KBM-7 (cell line): Measurements from ENCODE around the gene ROBO1.
A peak's percentile ranks its signal among the peaks of the same experiment; 100 is the strongest.
"Not testable (repeated sequence)": the region's sequence is repeated elsewhere in the genome, so short reads cannot be mapped to it uniquely, and the experiment has no call there.

Source experiments
- DNase-seq: peaks from one replicate; pipeline ENCODE4 v3.0.0-alpha.2; 2015
- in situ Hi-C: fragments of 300-500 bp; cut with MboI; formaldehyde crosslinking; loops from 2 replicates; pipeline ENCODE4 v1.14.3; 2020; ENCODE audit warnings: low sequenced_read_pairs, low pct_unique_long_range_greater_than_20kb, mixed read lengths

ROBO1 gene

DNA sequence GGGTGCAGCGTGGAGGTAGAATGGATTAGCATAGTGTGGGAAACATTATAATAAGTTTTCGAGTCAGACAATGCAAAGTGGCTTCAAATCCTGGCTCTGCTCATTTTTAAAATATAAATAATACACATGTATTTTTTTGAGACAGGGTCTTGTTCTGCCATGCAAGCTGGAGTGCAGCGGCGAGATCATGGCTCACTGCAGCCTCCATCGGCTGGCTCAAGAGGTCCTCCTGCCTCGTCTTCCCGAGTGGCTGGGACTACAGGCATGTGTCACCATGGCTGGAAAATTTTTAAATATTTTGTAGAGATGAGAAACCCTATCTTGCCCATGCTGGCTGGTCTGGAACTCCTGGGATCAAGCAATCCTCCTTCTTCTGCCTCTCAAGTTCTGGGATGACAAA lies 194.9 kb downstream of the ROBO1 start:
- in situ Hi-C loops = no loop called here

DNA sequence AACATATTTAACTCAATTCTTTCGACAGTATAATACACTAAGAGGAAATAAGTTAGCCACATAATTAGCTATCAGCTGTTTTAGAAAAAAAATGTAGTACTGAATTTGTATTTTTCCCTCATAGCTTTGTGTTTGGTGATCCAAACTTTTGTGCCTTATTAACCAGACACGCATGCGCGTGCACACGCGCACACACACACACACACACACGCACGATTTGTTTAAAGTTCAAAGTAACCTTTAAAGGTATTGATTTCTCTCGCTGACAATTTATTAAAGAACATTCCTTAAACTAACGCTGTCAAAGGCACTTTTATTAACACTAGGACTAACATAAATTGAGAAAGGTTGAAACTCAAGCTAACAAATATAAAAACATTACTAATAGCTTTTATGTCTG lies 198.9 kb downstream of the ROBO1 start:
- DNase-seq = no peak
- in situ Hi-C loops = no loop called here

More for the DNA sequence above, 194.9 kb downstream of the ROBO1 start:
- no peak for DNase-seq

DNA sequence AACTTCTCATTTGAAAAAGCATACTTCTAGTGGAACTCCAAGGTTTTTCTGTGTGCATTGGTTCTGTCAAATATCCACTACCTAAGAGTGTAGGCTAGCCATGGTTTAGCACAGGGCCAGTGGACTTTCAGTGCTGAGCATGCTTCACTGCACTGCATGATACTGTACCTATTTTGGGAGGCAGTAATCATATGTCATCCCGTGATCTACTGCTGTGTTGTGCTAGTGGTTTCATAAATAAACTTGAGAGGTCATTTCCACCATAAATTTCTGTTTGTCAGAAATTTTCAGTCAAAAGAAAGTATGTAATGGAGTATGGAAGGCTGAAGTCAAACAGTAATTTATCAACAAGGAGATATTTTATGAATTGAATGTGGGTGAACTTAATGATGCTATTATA lies 203.6 kb downstream of the ROBO1 start:
- in situ Hi-C loops = no loop called here
- no peak for DNase-seq

DNA sequence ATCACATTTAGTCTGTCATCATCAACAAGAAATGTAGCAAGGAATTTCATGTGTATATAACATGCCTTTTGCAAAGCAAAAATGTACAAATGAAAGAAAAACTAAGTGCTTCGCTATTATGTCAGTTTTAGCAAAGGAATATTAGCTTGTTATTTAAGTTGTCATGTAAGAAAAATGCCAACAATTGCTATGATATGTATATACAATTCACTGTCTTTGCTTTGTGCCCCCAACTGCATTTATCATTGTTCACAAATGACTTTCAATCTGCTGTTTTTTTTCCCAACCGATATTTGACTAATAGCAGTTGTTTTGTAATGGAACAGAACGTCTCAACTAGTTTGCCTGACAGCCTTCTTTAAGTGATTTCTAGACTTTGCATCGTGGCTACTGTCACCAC lies 207.1 kb downstream of the ROBO1 start:
- in situ Hi-C loops = no loop called here
- DNase-seq = no peak

DNA sequence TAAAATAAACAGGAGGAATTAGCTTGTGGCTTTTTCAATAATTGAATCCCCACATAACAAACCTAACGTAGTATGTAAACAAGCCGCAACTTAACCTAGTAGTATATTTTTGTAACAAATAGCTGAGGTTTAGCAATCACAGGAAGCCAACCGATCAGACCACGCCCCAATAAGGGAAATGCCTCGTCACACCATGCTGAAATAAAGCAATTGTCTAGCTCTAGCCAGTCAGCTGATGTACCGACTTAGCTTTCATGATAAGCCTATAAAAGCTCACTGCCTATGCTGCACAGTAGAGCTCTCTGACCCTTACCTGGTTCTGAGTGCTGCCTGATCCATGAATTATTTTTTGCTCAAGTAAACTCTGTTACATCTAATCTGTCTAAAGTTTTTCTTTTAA lies 208.9 kb downstream of the ROBO1 start:
- no peak for DNase-seq
- in situ Hi-C loops = no loop called here

DNA sequence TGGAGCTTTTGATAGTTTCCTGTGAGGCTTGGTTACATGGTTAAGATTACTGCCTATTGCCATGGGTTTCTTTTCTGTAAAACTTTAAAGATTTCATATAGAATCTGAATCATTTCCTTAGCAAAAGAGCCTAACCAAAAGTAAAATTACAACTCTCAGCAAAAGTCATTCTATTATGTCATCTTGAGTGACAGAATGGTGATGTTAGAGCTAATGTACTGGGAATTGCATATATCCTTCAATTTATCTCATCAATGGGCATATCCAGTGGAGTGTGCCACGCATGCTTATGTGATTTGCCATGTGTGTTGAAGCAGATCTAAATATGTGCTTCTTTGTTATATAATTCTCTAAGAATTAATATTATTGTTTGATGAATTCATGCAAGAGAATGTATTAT lies 212.1 kb downstream of the ROBO1 start:
- no peak for DNase-seq
- in situ Hi-C loops = no loop called here

DNA sequence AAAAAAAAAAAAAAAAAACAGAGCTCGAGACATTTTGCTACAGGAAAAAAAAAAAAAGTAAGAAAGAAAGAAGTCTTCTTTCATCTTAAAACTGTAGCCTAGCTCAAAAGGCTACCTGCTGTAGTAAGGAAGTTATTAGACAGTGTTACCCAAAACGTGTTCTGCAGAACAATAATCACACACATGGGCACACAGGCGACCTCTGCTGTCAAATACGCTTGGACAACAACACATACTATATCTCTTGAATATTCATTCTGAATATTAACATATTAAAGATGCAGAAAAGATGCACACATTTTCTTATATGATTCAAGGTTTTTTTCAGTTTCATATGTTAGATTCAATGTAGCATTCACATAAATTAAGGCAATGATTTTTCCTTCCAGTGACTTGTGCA lies 215.8 kb downstream of the ROBO1 start:
- DNase-seq = no peak
- in situ Hi-C loops = no loop called here

DNA sequence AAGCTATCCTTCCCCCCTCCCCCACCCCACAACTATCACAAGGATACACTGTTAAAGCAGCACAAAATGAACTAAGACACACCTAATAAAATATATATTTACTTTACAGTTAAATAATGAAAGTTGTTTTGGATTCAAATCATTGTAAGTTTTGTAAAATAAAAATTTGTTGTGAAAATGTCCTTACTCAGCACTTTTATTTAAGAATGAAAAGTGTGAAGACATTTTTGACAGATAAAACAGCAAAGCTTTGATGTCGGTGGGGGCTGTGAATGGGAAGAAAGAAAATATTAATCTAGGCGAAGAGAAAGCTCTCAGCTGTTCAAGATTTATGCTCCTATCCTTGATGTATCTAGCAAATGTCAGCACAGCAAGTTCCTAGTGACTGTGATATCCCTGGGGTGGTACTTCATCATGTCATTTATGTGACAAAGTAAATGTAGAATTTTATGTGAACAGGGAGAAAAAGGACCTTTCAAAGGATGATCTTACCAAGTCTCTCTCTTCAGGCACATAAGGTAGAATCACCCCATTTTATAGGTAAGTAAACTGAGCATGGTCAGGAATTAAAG lies 216.4 kb downstream of the ROBO1 start:
- no peak for DNase-seq
- in situ Hi-C loops = no loop called here

DNA sequence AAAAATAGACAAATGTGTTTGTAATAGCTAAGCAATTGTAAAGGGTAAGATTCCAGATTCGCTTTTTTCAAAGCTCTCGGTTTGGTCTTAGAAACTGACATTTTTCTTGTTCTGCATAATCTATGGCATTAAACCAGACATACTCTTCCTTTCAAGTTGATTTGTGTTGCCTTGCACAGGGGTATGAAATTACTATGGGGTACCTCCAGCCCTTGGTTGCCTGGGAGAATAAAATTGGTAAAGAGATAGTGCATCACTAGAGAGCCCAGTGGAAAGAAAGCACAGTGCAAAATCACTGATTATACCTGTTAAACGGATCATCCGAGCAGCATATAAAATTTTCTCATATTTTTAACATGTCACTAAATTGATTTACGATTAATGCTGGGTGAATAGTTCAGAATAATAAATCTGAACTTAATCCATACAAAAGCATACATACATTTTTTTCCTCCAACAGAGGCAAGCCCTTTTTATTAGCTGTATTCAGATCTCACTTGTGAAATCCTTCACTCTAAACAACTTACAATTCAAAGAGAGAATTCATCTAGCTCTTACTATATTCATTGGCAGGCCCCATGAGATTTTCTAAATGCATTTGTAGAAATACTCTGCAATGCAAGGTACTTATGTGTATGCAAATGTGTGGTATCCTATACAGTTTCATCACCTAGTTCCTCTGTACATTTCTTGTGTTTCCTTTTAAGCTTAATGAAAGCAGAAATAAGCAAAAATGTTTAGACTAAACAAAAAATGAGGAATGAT lies 224.4 kb downstream of the ROBO1 start:
- no peak for DNase-seq
- in situ Hi-C loops = no loop called here

DNA sequence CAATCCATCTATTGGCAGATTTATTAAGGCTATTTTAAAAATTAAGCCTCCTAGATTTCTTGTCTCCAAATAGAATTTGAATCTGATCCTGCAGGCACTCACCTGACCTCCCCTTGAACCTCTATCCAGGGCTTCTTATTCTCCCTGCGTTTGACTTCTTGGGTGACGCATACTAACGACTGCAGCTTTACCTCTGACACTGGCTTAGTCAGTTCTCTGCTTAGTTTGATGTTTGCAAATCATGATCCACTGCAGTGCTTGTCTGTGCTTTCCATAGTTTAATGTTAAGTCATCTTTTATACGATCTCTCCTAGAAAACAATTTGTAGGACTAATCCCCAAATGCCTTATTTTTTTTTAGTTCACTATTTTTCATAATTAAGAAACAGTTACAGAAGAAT lies 233.1 kb downstream of the ROBO1 start:
- DNase-seq = no peak
- in situ Hi-C loops = no loop called here

DNA sequence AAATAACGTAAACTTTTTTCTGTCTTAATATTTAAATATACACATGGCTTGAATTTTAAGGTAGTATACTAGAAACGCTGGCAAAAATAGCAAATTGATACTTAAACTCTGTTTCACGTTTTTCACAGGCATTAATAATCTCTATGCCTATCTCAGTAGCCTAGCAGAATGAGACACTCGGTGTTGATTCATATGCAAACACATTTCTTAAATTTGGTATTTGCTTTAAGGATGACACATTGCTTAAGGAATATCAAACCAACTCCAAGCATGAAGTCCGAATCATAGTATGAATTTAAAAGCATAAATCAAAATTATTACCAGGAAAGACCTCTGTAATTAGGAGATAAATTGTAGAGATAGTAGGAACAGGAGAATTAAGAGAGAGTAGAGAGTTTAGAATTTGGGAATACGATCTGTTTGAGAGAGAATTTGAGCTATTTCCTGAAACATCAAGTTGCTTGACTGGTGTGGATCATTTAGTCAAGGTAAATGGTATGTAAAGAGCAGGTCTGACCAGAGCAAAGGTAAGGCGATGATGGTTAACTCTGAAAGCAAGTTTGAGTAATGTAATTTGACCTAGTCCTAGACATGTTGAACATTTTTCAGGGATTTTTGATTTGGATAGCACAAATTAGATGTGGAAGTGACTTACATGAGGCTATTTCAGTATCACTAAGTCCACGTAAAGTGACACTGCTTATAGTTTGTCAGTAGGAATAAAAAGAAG lies 236.1 kb downstream of the ROBO1 start:
- in situ Hi-C loops = no loop called here
- DNase-seq = no peak

DNA sequence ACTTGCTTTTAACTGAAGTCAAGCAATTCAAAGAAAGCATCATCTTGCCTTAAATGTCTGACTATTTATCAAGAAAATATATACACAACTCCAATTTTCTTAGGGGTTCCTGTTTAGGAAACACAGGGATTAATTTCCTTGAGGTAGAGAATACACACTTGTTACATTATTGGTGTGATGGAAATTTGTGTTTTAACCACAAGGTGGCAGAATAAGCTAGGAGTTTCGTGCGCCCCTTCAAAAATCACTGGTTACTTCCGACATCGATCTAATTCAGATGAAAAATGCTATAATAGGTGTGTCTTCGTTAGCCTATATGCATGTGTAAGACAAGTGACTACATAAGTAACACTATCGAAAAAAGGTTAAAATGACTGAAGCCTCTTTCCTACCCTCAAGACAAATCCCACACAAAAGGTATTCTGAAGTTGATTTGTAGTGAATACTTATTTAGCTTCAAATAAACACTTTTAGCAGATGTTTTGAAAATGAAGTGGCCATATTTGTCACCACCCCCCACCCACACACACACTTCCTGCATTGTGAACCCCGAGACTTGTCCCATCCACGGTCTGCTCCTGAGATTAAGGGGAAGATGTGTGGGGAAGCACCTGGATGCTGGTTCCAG lies 246.5 kb downstream of the ROBO1 start:
- in situ Hi-C loops = loop anchor here (25.0 kb wide), 1 partner anchor 859 kb away; no protein-coding TSS in a partner anchor
- peak; percentile 61 for DNase-seq

DNA sequence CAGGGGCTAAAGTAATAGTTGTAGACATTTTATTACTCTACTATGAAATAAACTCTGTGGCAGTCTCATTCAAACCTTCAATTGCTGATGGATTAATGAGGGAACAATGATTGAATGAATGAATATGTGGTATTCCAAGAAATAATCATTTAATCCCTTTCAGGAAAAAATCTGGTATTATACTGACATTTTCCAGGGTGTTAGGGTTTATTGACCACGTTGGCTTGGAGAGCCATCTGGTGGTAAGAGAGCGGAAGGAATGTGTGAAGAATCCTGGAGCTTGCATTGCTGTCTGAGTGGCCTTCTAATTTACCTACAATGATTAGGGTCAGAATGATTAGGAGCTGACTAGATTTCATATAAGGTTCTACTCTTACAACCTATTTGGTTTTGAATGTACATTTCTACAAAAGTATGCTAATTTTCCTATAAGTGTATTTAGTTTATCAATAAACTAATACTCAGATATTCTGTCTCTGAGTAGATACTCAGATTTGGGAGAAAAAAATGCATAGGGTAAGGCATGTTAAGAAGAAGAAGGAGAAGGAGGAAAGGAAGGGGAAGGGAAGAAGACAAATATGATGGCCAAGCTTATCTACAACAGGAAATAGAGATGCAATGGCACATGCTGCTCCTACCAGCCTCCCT lies 249.9 kb downstream of the ROBO1 start:
- in situ Hi-C loops = loop anchor here (25.0 kb wide), 1 partner anchor 856 kb away; no protein-coding TSS in a partner anchor
- peak; percentile 23 for DNase-seq

DNA sequence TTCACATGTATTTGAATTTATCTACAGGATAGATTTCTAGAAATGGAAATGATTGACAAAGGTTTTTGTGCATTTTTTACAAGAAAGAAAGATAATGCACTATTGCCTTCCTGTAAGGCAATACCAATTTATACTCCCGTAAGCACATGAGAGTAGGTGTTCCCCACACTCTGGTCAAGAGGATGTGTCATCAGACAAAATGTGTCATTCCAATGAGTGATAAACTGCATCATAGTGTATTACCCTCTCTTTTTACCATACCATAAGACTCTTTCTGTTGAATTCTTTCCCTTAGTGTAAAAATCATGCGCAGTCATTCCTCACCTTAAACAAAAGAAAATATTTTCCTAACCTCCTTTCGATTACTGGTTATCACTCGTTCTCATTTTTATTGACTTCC lies 251.0 kb downstream of the ROBO1 start:
- in situ Hi-C loops = loop anchor here (25.0 kb wide), 1 partner anchor 854 kb away; no protein-coding TSS in a partner anchor

DNA sequence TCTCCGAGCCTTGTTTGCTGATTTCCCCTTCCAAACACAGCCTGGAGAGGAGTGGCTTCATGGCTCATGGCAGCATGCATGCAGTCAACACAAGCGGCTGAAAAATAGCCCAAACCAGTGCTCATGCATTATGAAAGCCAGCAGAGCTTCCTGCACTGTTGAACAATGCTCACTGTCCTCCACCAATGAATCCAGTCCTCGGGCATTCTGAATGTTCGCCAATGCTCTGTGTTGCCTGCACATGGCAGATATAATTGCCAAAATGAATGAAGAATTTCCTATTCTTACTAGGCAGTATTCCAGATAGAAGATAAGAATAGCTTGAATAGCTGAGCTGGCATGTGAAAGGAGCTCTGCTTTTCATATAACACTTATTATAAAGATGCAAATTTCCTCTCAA lies 252.7 kb downstream of the ROBO1 start:
- in situ Hi-C loops = loop anchor here (25.0 kb wide), 1 partner anchor 853 kb away; no protein-coding TSS in a partner anchor
- no peak for DNase-seq

More for the DNA sequence above, 251.0 kb downstream of the ROBO1 start:
- no peak for DNase-seq

DNA sequence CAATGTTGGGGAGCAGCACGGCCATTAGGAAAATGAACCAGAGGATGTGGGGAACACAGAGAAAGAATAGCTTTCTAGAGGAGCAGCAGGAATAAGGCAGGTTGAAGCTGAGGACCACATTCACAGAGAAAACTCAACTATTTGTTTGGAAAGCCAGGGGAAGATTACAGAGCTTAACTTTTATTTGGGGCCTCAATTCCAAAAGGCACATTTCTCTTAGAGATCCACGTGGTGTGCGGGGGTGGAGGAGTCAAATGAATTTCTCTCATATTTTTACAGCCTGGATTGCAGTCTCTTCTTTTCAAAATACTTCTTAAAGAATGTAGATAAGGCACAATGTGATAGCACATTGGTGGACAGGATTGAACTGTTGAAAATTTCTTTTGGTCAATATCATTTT lies 253.7 kb downstream of the ROBO1 start:
- in situ Hi-C loops = loop anchor here (25.0 kb wide), 1 partner anchor 852 kb away; no protein-coding TSS in a partner anchor

DNA sequence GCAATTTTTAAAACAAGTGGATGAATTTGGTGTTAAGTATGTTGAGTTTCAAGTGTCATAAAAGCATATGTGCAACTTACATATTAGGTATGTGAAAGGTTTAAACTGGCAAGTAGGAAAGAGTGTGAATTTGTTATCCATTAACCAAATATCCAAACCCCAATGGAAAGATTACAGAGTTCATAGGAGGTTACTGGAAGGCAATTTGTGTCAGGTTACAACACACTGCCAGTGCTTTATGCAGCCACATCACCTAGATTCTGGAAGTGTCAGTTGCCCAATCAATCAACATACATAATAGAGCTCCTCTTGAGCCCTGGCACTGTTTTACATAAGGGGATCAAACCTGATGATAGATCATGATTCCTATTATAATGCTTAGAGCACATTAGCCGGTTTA lies 261.0 kb downstream of the ROBO1 start:
- in situ Hi-C loops = loop anchor here (25.0 kb wide), 1 partner anchor 844 kb away; no protein-coding TSS in a partner anchor
- DNase-seq = no peak

More for the DNA sequence above, 253.7 kb downstream of the ROBO1 start:
- DNase-seq = no peak

DNA sequence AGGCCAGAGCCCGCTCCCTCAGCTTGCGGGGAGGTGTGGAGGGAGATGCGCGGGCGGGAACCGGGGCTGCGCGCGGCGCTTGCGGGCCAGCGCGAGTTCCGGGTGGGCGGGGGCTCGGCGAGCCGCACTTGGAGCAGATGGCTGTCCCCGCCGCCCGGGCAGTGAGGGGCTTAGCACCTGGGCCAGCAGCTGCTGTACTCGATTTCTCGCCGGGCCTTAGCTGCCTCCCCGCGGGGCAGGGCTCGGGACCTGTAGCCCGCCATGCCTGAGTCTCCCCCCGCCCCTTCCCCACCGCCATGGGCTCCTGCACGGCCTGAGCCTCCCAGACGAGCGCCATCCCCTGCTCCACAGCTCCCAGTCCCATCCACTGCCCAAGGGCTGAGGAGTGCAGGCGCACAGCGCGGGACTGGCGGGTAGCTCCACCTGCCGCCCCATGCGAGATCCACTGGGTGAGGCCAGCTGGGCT lies 265.5 kb downstream of the ROBO1 start:
- DNase-seq = not testable (repeated sequence)
- in situ Hi-C loops = loop anchor here (25.0 kb wide), 1 partner anchor 840 kb away; no protein-coding TSS in a partner anchor
